Measurements from ENCODE around the gene RESP18.

The RESP18 gene

DNA sequence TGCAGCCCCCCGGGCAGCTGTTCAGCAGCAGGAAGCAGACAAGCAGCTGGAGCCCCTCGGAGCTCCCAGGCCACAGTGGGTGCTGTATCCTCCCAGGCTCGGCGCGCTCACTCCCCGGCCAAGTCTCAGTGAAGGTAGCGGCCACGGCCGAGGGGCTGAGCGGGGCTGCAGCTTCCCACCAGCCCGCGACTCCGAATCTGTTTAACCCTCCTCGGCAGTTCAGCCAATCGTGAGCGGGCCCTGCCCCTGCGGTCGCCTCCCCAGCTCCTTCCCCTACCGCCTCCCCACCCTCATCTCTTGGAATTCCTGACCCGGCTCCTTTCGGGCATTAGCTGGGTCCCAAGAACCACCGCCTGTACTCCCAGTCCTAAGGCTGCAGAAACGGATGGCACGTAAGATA, at the start of gene RESP18:
Gene RESP18 (minus strand): TSS at position 203 of the 400 bp plus-strand sequence.
- no peak within 1 kb of the TSS for H3K4me3 ChIP-seq (ENCODE audit: low read depth, low read length)
- no peaks in the 10 kb centered on the region for H3K4me1 ChIP-seq (ENCODE audit: control insufficient read depth, insufficient read depth, low read length)
- CTCF ChIA-PET: interaction anchor here (0.6 to 1.9 kb wide), 2 partner anchors 173 to 416 kb away, joined by 3 to 5 read pairs; no protein-coding TSS in a partner anchor
- H3K9me3 ChIP-seq (ENCODE audit: control insufficient read depth, insufficient read depth, low read depth, low read length): no peaks in the 10 kb centered on the region
- POLR2A ChIA-PET: no interaction called here
- H3K36me3 ChIP-seq (ENCODE audit: control insufficient read depth in 2 of 2, insufficient read depth in 1 of 2, low read length in 2 of 2): no peaks in the 10 kb centered on the region
- H3K27ac ChIP-seq (ENCODE audit: extremely low read depth, low read depth, low read length): no peak within 1 kb of the TSS
- TF ChIP-seq ZNF146 (tag by site-specific recombination; IDR thresholded peaks at IDR 0.05) (no peak), ZNF571 (tag by site-specific recombination; IDR thresholded peaks at IDR 0.05) (no peak), ZNF2 (tag by site-specific recombination; IDR thresholded peaks at IDR 0.05) (no peak), KLF10 (tag by site-specific recombination; IDR thresholded peaks at IDR 0.05) (no peak), ZNF23 (tag by site-specific recombination; IDR thresholded peaks at IDR 0.05; ENCODE audit: borderline replicate concordance) (no peak), HOXC10 (CRISPR knock-in tag; IDR thresholded peaks at IDR 0.05) (no peak), ZBTB1 (tag by site-specific recombination; IDR thresholded peaks at IDR 0.05) (no peak), SP2 (tag by site-specific recombination; IDR thresholded peaks at IDR 0.05) (no peak)

DNA sequence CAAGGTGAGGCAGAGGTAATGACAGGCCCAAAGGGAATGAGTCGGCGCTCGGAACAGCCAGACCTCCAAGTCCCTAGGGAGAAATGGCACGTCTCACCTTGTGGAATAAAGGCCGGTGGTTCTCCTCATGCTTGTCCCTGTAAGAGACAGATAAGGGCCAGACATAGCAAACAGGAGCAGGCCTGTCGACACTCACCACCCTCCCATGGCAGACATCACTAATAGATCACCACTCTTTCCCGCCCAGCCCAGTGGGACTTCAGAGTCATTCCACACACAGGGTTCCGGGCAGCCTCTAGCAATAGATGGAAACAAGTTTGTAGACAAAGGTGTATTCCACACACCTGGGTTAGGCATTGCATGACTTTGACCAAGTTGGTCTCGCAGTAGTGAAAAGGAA, 48.9 kb upstream of the RESP18 start:
- H3K4me1 ChIP-seq (ENCODE audit: control insufficient read depth, insufficient read depth, low read length): no peaks in the 10 kb centered on the region
- no peak overlapping the region for H3K4me3 ChIP-seq (ENCODE audit: low read depth, low read length)
- CTCF ChIA-PET: no interaction called here
- TF ChIP-seq ZNF248 (tag by site-specific recombination; IDR thresholded peaks at IDR 0.05) (no peak), ZNF350 (tag by site-specific recombination; IDR thresholded peaks at IDR 0.05) (no peak), ZBTB17 (tag by site-specific recombination; IDR thresholded peaks at IDR 0.05) (peak; percentile 77), ZNF140 (tag by site-specific recombination; IDR thresholded peaks at IDR 0.05) (no peak), ZNF335 (tag by site-specific recombination; conservative IDR thresholded peaks at IDR 0.05) (no peak), ZNF792 (tag by site-specific recombination; IDR thresholded peaks at IDR 0.05) (no peak), ZNF184 (tag by site-specific recombination; IDR thresholded peaks at IDR 0.05) (no peak), ZNF23 (tag by site-specific recombination; IDR thresholded peaks at IDR 0.05; ENCODE audit: borderline replicate concordance) (peak; percentile 62; the same call in 1 of the 2 replicates), ZNF223 (tag by site-specific recombination; IDR thresholded peaks at IDR 0.05) (no peak)
- TF ChIP-seq, protein P1, sequence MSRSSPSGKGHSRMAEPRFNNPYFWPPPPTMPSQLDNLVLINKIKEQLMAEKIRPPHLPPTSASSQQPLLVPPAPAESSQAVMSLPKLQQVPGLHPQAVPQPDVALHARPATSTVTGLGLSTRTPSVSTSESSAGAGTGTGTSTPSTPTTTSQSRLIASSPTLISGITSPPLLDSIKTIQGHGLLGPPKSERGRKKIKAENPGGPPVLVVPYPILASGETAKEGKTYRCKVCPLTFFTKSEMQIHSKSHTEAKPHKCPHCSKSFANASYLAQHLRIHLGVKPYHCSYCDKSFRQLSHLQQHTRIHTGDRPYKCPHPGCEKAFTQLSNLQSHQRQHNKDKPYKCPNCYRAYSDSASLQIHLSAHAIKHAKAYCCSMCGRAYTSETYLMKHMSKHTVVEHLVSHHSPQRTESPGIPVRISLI (tag by site-specific recombination; IDR thresholded peaks at IDR 0.05): no peak
- no peaks in the 10 kb centered on the region for H3K9me3 ChIP-seq (ENCODE audit: control insufficient read depth, insufficient read depth, low read depth, low read length)
- no peak overlapping the region for H3K27ac ChIP-seq (ENCODE audit: extremely low read depth, low read depth, low read length)
- H3K36me3 ChIP-seq (ENCODE audit: control insufficient read depth in 2 of 2, insufficient read depth in 1 of 2, low read length in 2 of 2): peaks cover 0 to 75% of the 10 kb centered on the region in 2 experiments; a peak in 2 of 3 replicates
- POLR2A ChIA-PET: no interaction called here

DNA sequence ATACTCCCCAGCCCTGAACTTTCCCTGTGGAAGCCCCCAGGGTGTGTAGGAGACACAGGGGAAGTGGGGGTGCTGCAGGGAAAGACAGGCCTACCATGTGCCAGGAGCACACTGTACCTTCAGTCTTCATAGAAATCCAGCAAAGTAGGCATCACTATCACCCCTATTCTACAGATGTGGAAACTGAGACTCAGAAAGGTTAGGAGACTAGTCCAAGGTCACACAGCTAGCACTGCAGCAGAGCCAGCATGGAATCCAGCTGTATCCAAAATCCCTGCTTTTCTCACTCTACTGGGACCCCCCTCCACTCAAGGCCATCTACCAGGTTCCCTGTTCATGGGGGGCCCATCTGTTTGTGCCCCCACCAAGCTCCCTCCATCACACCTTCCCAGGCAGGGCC, 48.4 kb upstream of the RESP18 start:
- H3K4me3 ChIP-seq (ENCODE audit: low read depth, low read length): no peak overlapping the region
- ChIA-PET CTCF (no interaction called here), POLR2A (no interaction called here)
- H3K9me3 ChIP-seq (ENCODE audit: control insufficient read depth, insufficient read depth, low read depth, low read length): no peaks in the 10 kb centered on the region
- H3K4me1 ChIP-seq (ENCODE audit: control insufficient read depth, insufficient read depth, low read length): no peaks in the 10 kb centered on the region
- peaks cover 0 to 70% of the 10 kb centered on the region in 2 experiments; a peak in 2 of 3 replicates for H3K36me3 ChIP-seq (ENCODE audit: control insufficient read depth in 2 of 2, insufficient read depth in 1 of 2, low read length in 2 of 2)
- no peak overlapping the region for H3K27ac ChIP-seq (ENCODE audit: extremely low read depth, low read depth, low read length)
- TF ChIP-seq ZNF791 (tag by site-specific recombination; IDR thresholded peaks at IDR 0.05): no peak
- TF ChIP-seq ZNF239 (tag by site-specific recombination; IDR thresholded peaks at IDR 0.05): no peak
- no peak for TF ChIP-seq ZBTB7A (tag by site-specific recombination; IDR thresholded peaks at IDR 0.05; ENCODE audit: low read depth)
- TF ChIP-seq ZNF391 (tag by site-specific recombination; IDR thresholded peaks at IDR 0.05; ENCODE audit: borderline replicate concordance, low read depth): no peak
- TF ChIP-seq, protein P2, sequence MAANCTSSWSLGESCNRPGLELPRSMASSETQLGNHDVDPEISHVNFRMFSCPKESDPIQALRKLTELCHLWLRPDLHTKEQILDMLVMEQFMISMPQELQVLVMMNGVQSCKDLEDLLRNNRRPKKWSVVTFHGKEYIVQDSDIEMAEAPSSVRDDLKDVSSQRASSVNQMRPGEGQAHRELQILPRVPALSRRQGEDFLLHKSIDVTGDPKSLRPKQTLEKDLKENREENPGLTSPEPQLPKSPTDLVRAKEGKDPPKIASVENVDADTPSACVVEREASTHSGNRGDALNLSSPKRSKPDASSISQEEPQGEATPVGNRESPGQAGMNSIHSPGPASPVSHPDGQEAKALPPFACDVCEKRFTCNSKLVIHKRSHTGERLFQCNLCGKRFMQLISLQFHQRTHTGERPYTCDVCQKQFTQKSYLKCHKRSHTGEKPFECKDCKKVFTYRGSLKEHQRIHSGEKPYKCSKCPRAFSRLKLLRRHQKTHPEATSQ (tag by site-specific recombination; IDR thresholded peaks at IDR 0.05): no peak
- no peak for TF ChIP-seq ZNF214 (tag by site-specific recombination; IDR thresholded peaks at IDR 0.05; ENCODE audit: borderline replicate concordance)
- no peak for TF ChIP-seq ZNF837 (tag by site-specific recombination; IDR thresholded peaks at IDR 0.05)
- TF ChIP-seq ZSCAN16 (tag by site-specific recombination; IDR thresholded peaks at IDR 0.05): no peak
- TF ChIP-seq, protein P3, sequence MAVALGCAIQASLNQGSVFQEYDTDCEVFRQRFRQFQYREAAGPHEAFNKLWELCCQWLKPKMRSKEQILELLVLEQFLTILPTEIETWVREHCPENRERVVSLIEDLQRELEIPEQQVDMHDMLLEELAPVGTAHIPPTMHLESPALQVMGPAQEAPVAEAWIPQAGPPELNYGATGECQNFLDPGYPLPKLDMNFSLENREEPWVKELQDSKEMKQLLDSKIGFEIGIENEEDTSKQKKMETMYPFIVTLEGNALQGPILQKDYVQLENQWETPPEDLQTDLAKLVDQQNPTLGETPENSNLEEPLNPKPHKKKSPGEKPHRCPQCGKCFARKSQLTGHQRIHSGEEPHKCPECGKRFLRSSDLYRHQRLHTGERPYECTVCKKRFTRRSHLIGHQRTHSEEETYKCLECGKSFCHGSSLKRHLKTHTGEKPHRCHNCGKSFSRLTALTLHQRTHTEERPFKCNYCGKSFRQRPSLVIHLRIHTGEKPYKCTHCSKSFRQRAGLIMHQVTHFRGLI (tag by site-specific recombination; IDR thresholded peaks at IDR 0.05): no peak
- TF ChIP-seq, protein P4, sequence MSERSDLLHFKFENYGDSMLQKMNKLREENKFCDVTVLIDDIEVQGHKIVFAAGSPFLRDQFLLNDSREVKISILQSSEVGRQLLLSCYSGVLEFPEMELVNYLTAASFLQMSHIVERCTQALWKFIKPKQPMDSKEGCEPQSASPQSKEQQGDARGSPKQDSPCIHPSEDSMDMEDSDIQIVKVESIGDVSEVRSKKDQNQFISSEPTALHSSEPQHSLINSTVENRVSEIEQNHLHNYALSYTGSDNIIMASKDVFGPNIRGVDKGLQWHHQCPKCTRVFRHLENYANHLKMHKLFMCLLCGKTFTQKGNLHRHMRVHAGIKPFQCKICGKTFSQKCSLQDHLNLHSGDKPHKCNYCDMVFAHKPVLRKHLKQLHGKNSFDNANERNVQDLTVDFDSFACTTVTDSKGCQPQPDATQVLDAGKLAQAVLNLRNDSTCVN (tag by site-specific recombination; optimal IDR thresholded peaks at IDR 0.05): no peak
- TF ChIP-seq ZNF521 (tag by site-specific recombination; IDR thresholded peaks at IDR 0.05): no peak
- no peak for TF ChIP-seq HOXC10 (CRISPR knock-in tag; IDR thresholded peaks at IDR 0.05)
- TF ChIP-seq ZNF37A (tag by site-specific recombination; IDR thresholded peaks at IDR 0.05): no peak

All from HEK293 (cell line).